Measurements from ENCODE around the gene FOXL3. TPM values are rescaled to one million over a fixed set of nuclear protein-coding genes. Genes with fewer than 3 reads are reported as not detected.

The FOXL3 gene
- total RNA-seq, 1 experiment from 2014 or later, result not detected

- no peak overlapping the region for H2AK5ac ChIP-seq (ENCODE audit: insufficient read length, low read length)
- H4K8ac ChIP-seq (replicated peaks; ENCODE audit: insufficient read length, low read depth, low read length), result no peak overlapping the region
- no peak overlapping the region for H3K9ac ChIP-seq (ENCODE audit: extremely low read depth, insufficient read length, low read length)
- H2AFZ ChIP-seq (ENCODE audit: low read length), result no peak overlapping the region
- H2BK15ac ChIP-seq (ENCODE audit: low read depth, low read length), result no peak overlapping the region
- H3K4me3 Mint-ChIP-seq, result no peak overlapping the region
- no peak overlapping the region for H3K14ac ChIP-seq (ENCODE audit: insufficient read depth, low read length)
- no peak overlapping the region for H3K27ac ChIP-seq (ENCODE audit: insufficient read length, low read depth, low read length)
- H3K27me3 Mint-ChIP-seq (ENCODE audit: low read depth), result peaks cover 4% of the 10 kb centered on the region
- no peak overlapping the region for H3K4ac ChIP-seq (ENCODE audit: low read depth, low read length)
- H3K4me1 ChIP-seq (ENCODE audit: insufficient read depth, low read length), result no peaks in the 10 kb centered on the region
- H4K20me1 ChIP-seq (ENCODE audit: control insufficient read depth, insufficient read depth, insufficient read length), result no peaks in the 10 kb centered on the region
- H3K36me3 Mint-ChIP-seq (ENCODE audit: insufficient read depth in 1 of 3, low read depth in 3 of 3), result no peaks in the 10 kb centered on the region; a peak in 1 of 7 replicates
- H3K9me3 Mint-ChIP-seq, result peaks cover 4% of the 10 kb centered on the region in 2 experiments
- DNase-seq, result no peak
- no peak overlapping the region for H3K4me2 ChIP-seq (ENCODE audit: insufficient read depth, insufficient read length, low read length)
- H3K79me1 ChIP-seq (ENCODE audit: insufficient read depth, low read depth, low read length, poor library complexity, severe bottlenecking), result no peaks in the 10 kb centered on the region
- TF ChIP-seq, protein P1, sequence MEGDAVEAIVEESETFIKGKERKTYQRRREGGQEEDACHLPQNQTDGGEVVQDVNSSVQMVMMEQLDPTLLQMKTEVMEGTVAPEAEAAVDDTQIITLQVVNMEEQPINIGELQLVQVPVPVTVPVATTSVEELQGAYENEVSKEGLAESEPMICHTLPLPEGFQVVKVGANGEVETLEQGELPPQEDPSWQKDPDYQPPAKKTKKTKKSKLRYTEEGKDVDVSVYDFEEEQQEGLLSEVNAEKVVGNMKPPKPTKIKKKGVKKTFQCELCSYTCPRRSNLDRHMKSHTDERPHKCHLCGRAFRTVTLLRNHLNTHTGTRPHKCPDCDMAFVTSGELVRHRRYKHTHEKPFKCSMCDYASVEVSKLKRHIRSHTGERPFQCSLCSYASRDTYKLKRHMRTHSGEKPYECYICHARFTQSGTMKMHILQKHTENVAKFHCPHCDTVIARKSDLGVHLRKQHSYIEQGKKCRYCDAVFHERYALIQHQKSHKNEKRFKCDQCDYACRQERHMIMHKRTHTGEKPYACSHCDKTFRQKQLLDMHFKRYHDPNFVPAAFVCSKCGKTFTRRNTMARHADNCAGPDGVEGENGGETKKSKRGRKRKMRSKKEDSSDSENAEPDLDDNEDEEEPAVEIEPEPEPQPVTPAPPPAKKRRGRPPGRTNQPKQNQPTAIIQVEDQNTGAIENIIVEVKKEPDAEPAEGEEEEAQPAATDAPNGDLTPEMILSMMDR (conservative IDR thresholded peaks at IDR 0.05), result no peak
- no peak overlapping the region for H2BK12ac ChIP-seq (ENCODE audit: insufficient read length, low read depth, low read length)
- no peaks in the 10 kb centered on the region for H3K23me2 ChIP-seq (ENCODE audit: insufficient read length, low read depth, low read length, poor library complexity, severe bottlenecking)
- H2BK5ac ChIP-seq (ENCODE audit: insufficient read length, low read length), result no peak overlapping the region
- H3K23ac ChIP-seq (ENCODE audit: insufficient read length, low read depth, low read length), result no peak overlapping the region
- WGBS (ENCODE audit: extremely low coverage, insufficient read length, low lambda C conversion rate), result no CpG with 5 or more reads among the region's 16 CpGs
- H4K91ac ChIP-seq (ENCODE audit: insufficient read length, low read depth, low read length), result no peak overlapping the region
- no peak overlapping the region for H3K27ac Mint-ChIP-seq
- H3K56ac ChIP-seq (ENCODE audit: insufficient read length, low read depth, low read length), result no peak overlapping the region
- no peaks in the 10 kb centered on the region for H3K79me2 ChIP-seq (ENCODE audit: insufficient read depth, low read length)
- no peaks in the 10 kb centered on the region for H3K27me3 ChIP-seq (ENCODE audit: insufficient read depth, low read length)
- H3T11ph ChIP-seq (ENCODE audit: low read length), result no peak overlapping the region
- H3K18ac ChIP-seq (ENCODE audit: insufficient read length, low read depth, low read length), result no peak overlapping the region
- no peak overlapping the region for H2BK20ac ChIP-seq (ENCODE audit: low read depth, low read length, poor library complexity, severe bottlenecking)
- peaks cover 0 to 5% of the 10 kb centered on the region in 2 experiments; a peak in 1 of 4 replicates for H3K4me1 Mint-ChIP-seq
- no peak overlapping the region for H4K5ac ChIP-seq (ENCODE audit: insufficient read length, low read depth, low read length)
- H3K9me3 ChIP-seq (ENCODE audit: control insufficient read depth, low read depth, low read length), result no peaks in the 10 kb centered on the region
- H2BK120ac ChIP-seq (ENCODE audit: low read depth, low read length, poor library complexity, severe bottlenecking), result no peak overlapping the region
Observed at GRCh38 chr7:299628-300027, 9.7 kb downstream of the FOXL3 start.
